HFFc6 (cell line): ENCODE measurements around the gene IQGAP3. TPM values are rescaled to one million over a fixed set of nuclear protein-coding genes. Genes with fewer than 3 reads are reported as not detected.

Experiments
- DNase-seq: peaks from one replicate; pipeline ENCODE4 v3.0.0-alpha.2; 2018
- H3K27ac Mint-ChIP-seq: 2 replicates; pipeline ENCODE4 v1.8.0; 2020; ENCODE audit warnings: mild to moderate bottlenecking, mixed read lengths
- H3K27me3 Mint-ChIP-seq: 2 replicates; pipeline ENCODE4 v1.8.0; 2021; ENCODE audit warnings: mild to moderate bottlenecking, moderate library complexity, mixed read lengths; ENCODE audit not compliant: insufficient read depth
- H3K36me3 Mint-ChIP-seq: 2 replicates; pipeline ENCODE4 v1.8.0; 2021; ENCODE audit warnings: low read depth, mixed read lengths
- H3K4me1 Mint-ChIP-seq: 2 replicates; pipeline ENCODE4 v1.8.0; 2020; ENCODE audit warnings: low read depth, mixed read lengths
- H3K4me3 Mint-ChIP-seq: 2 replicates; pipeline ENCODE4 v1.8.0; 2020; ENCODE audit warnings: mild to moderate bottlenecking, moderate library complexity, mixed read lengths
- H3K9me3 Mint-ChIP-seq: 2 replicates; pipeline ENCODE4 v1.8.0; 2020; ENCODE audit warnings: mild to moderate bottlenecking, mixed read lengths
- CTCF ChIP-seq: fragments of 200-600 bp; sonication (generic); IDR thresholded peaks from 2 replicates; pipeline ENCODE4 v1.5.0; 2021; ENCODE audit warnings: antibody characterized with exemption, mild to moderate bottlenecking
- total RNA-seq, 6 experiments: library from RNA; stranded (reverse); fragmentation: NEBNext Ultra II Directional; extraction: Animal tissue kit (Norgen Biotek cat#: 25700); gene quantifications; 2 replicates in 1 of 6; 3 replicates in 5 of 6; pipeline ENCODE4 v1.2.3, GENCODE V29; 2021

IQGAP3 gene
- total RNA-seq, 6 experiments from 2014 or later, result 13.9 to 33.3 (median 29.0) TPM

GRCh38 chr1:156532374-156532773 lies 40.0 kb downstream of the IQGAP3 start:
- Mint-ChIP-seq H3K4me3 (no peak overlapping the region), H3K27ac (no peak overlapping the region), H3K27me3 (peaks cover 7% of the 10 kb centered on the region), H3K36me3 (peaks cover 34% of the 10 kb centered on the region), H3K9me3 (no peaks in the 10 kb centered on the region), H3K4me1 (no peaks in the 10 kb centered on the region)
- no peak for DNase-seq
- TF ChIP-seq CTCF, result no peak

DNA sequence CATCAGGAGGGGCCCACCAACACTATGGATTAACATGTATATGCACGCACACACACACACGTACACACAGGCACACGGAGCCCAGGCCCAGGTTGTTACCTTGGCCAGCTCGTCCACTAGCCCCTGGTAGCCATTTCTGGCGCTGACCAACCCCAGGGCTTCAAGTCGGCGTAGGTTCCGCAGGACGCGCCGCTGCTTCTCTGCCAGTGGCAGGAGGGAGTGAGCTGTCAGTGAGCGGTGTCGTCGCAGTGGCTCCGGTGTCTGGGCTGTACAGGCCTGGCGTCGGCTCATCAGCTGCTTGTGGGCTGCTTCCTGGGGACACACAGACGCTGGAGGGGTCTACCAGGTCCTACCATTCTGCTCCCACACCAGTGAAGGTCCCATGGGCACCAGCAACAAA lies 42.4 kb downstream of the IQGAP3 start:
- TF ChIP-seq CTCF, result no peak

DNA sequence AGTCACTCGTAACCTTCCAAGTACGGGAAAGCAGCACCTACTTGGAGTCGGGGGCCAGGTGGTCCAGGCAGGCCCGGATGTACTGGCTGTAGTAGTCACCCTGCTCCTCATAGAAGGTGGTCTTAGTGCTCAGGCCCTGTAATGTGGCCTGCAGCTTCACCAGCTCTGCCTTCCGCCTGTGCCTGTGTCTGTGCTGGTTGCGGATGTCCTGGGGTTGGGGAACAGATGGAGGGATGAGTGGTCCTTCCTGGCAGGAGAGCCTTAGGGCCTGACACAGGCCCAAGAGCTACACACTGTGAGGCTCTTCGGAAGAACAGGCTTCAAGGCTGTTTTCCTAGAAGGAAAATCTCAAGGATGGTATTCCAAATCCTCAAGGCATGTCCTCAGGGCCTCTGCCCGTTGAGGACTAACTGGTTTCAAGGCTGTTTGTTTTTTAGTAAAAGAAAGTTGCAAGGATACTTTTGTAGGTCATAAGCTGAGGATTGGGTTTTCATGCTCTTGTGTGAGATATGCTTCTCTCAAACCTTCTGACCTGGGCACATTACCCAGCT lies 43.4 kb downstream of the IQGAP3 start:
- Mint-ChIP-seq H3K27me3 (peaks cover 2% of the 10 kb centered on the region; the same call in 1 of the 2 replicates), H3K27ac (no peak overlapping the region), H3K4me3 (no peak overlapping the region), H3K4me1 (peaks cover 18% of the 10 kb centered on the region), H3K36me3 (peaks cover 23% of the 10 kb centered on the region), H3K9me3 (no peaks in the 10 kb centered on the region)
- DNase-seq, result no peak
- no peak for TF ChIP-seq CTCF

More for the DNA sequence above, 42.4 kb downstream of the IQGAP3 start:
- Mint-ChIP-seq H3K4me1 (peaks cover 11% of the 10 kb centered on the region), H3K36me3 (peaks cover 28% of the 10 kb centered on the region), H3K9me3 (no peaks in the 10 kb centered on the region), H3K27me3 (peaks cover 2% of the 10 kb centered on the region; the same call in 1 of the 2 replicates), H3K4me3 (no peak overlapping the region), H3K27ac (no peak overlapping the region)
- DNase-seq, result no peak

- H3K4me3 Mint-ChIP-seq, result no peak overlapping the region
- peaks cover 2% of the 10 kb centered on the region; the same call in 1 of the 2 replicates for H3K27me3 Mint-ChIP-seq
- H3K27ac Mint-ChIP-seq, result no peak overlapping the region
- H3K9me3 Mint-ChIP-seq, result no peaks in the 10 kb centered on the region
- H3K4me1 Mint-ChIP-seq, result peaks cover 18% of the 10 kb centered on the region
- TF ChIP-seq CTCF, result no peak
- no peak for DNase-seq
- peaks cover 17% of the 10 kb centered on the region for H3K36me3 Mint-ChIP-seq
Observed at GRCh38 chr1:156528231-156528630, 44.1 kb downstream of the IQGAP3 start.

GRCh38 chr1:156527584-156527983 lies 44.8 kb downstream of the IQGAP3 start:
- peaks cover 18% of the 10 kb centered on the region for H3K4me1 Mint-ChIP-seq
- DNase-seq, result no peak
- H3K4me3 Mint-ChIP-seq, result no peak overlapping the region
- H3K27me3 Mint-ChIP-seq, result peaks cover 2% of the 10 kb centered on the region; the same call in 1 of the 2 replicates
- H3K9me3 Mint-ChIP-seq, result no peaks in the 10 kb centered on the region
- H3K36me3 Mint-ChIP-seq, result peaks cover 15% of the 10 kb centered on the region
- no peak for TF ChIP-seq CTCF
- no peak overlapping the region for H3K27ac Mint-ChIP-seq
